Stimulated activated CD4-positive, alpha-beta T cell treated with anti-CD3 and anti-CD28 coated beads, Interleukin-4, amount 100 ng/mL, for 4 hours (primary cell): Measurements from ENCODE around the gene TNK1.

Source experiments
- DNase-seq, 2 experiments: peaks; one replicate each; pipeline ENCODE4 v3.0.0-alpha.2; 2020

Gene TNK1

GRCh38 chr17:7413346-7413985, 32.6 kb downstream of the TNK1 start:
- DNase-seq: no peak

- no peak for DNase-seq
These were observed 33.9 kb downstream of the TNK1 start for GRCh38 chr17:7414837-7415236.

GRCh38 chr17:7415784-7416183, 34.9 kb downstream of the TNK1 start:
- no peak for DNase-seq

- no peak for DNase-seq
These were observed 35.4 kb downstream of the TNK1 start for GRCh38 chr17:7416323-7416722.

GRCh38 chr17:7417056-7417655, 36.3 kb downstream of the TNK1 start:
- no peak for DNase-seq

GRCh38 chr17:7418472-7419152, 37.7 kb downstream of the TNK1 start:
- DNase-seq: no peak

GRCh38 chr17:7419819-7420610, 39.1 kb downstream of the TNK1 start, which contains the start of gene SPEM1:
TSS of gene SPEM1 (plus strand) at chr17:7420324. CDS start at chr17:7420385, 61 bp downstream.
- no peak for DNase-seq

GRCh38 chr17:7421186-7421585, 40.3 kb downstream of the TNK1 start:
- no peak for DNase-seq

- DNase-seq: no peak
These were observed 42.8 kb downstream of the TNK1 start for GRCh38 chr17:7423679-7424078.

- no peak for DNase-seq
These were observed 44.4 kb downstream of the TNK1 start, which contains the start of gene SPEM2 for GRCh38 chr17:7425316-7425715. TSS of gene SPEM2 (plus strand) at chr17:7425616. CDS start at chr17:7425689, 73 bp downstream.

- DNase-seq: no peak
These were observed 44.9 kb downstream of the TNK1 start for GRCh38 chr17:7425756-7426155.

GRCh38 chr17:7426203-7426863, 45.4 kb downstream of the TNK1 start:
- DNase-seq: no peak

GRCh38 chr17:7426896-7427489, 46.1 kb downstream of the TNK1 start:
- no peak for DNase-seq

GRCh38 chr17:7427549-7427948, 46.7 kb downstream of the TNK1 start:
- DNase-seq: no peak

- no peak for DNase-seq
These were observed 47.7 kb downstream of the TNK1 start, which contains the start of gene SPEM3 for GRCh38 chr17:7428557-7428956. TSS of gene SPEM3 (plus strand) at chr17:7428857. CDS start at chr17:7428903, 46 bp downstream.

- DNase-seq: no peak
These were observed 48.8 kb downstream of the TNK1 start for GRCh38 chr17:7429722-7430121.

- no peak for DNase-seq
These were observed 50.3 kb downstream of the TNK1 start for GRCh38 chr17:7431231-7431630.

GRCh38 chr17:7432296-7432695, 51.4 kb downstream of the TNK1 start:
- no peak for DNase-seq

GRCh38 chr17:7435676-7436555, 55.0 kb downstream of the TNK1 start:
- peak; percentile 45 to 46 for DNase-seq

GRCh38 chr17:7436556-7437368, 55.9 kb downstream of the TNK1 start:
- DNase-seq: peak; percentile 79 to 80
